Glutamatergic neuron (in vitro differentiated cells): Measurements from ENCODE around the gene MCTP1. TPM values are rescaled to one million over a fixed set of nuclear protein-coding genes. Genes with fewer than 3 reads are reported as not detected.

Experiments used
- DNase-seq: peaks from one replicate; pipeline ENCODE4 v3.0.0; 2022
- H3K27ac Mint-ChIP-seq: one replicate; pipeline ENCODE4 v1.8.0; 2020; ENCODE audit warnings: mild to moderate bottlenecking, mixed read lengths, inconsistent platforms; ENCODE audit not compliant: unreplicated experiment
- H3K27me3 Mint-ChIP-seq: one replicate; pipeline ENCODE4 v1.8.0; 2020; ENCODE audit warnings: mild to moderate bottlenecking, moderate library complexity, mixed read lengths, inconsistent platforms; ENCODE audit not compliant: unreplicated experiment
- H3K36me3 Mint-ChIP-seq: one replicate; pipeline ENCODE4 v1.8.0; 2020; ENCODE audit warnings: mild to moderate bottlenecking, mixed read lengths, inconsistent platforms; ENCODE audit not compliant: unreplicated experiment
- H3K4me1 Mint-ChIP-seq: one replicate; pipeline ENCODE4 v1.8.0; 2020; ENCODE audit warnings: mild to moderate bottlenecking, low read depth, mixed read lengths, inconsistent platforms; ENCODE audit not compliant: unreplicated experiment
- H3K4me3 Mint-ChIP-seq: one replicate; pipeline ENCODE4 v1.8.0; 2020; ENCODE audit warnings: mild to moderate bottlenecking, mixed read lengths, inconsistent platforms; ENCODE audit not compliant: unreplicated experiment
- H3K9me3 Mint-ChIP-seq: one replicate; pipeline ENCODE4 v1.8.0; 2020; ENCODE audit warnings: mild to moderate bottlenecking, moderate library complexity, mixed read lengths, inconsistent platforms; ENCODE audit not compliant: unreplicated experiment
- total RNA-seq: library from RNA; stranded (reverse); fragmentation: NEBNext Ultra II Directional; extraction: Animal tissue kit (Norgen Biotek cat#: 25700); gene quantifications from one replicate; pipeline ENCODE4 v1.2.1, GENCODE V29; 2021; ENCODE audit not compliant: unreplicated experiment
- TF ChIP-seq, protein P1 (sequence below): fragments of 200-600 bp; sonication (generic); IDR thresholded peaks from one replicate; pipeline ENCODE4 v1.5.0; 2021; ENCODE audit not compliant: partially characterized antibody, unreplicated experiment

MCTP1 gene
- total RNA-seq, 1 donor from 2014 or later = 1.7 TPM

DNA sequence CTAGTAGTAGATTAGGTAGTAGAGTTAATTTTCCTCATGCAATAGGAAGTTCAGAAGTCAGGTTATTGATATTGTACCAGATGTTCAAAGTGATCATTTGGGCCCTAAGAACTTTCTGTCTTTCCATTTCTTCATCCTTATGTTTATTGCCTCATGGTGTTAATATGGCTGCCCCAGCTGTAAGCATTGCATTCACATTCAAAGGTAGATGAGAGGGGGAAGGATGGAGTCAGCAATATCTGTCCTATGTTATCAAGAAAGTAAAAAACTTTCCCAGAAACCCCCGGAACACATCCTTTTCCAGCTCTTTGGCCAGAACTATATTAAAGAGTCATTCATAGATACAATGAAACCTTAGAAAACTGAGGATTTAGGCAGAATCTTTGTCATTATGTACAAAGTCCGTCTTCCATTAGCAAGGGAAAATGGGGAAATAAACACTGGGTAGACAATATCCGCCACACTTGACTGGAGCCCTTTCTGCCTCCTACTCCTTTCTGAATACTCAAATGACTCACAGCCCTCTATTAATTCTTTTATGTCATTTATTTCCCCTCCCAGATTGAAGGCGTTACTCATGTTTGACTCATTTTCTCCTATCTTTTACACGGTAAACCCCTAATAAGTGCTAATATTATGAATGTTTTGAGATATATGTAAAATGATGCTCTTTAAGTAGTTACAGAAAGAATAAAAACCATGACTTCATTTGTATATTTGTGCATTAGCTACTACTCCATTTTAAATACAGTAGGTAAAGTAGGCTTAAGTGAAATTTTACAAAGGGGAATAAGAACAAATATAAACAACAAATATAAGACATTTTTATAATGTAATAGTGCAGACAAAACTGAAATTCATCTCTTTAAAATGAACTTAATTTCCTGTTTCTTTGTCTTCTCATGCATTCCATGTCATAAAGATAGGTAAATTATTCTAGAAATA is 538.8 kb downstream of the MCTP1 start:
- Mint-ChIP-seq H3K4me3 (no peak overlapping the region), H3K4me1 (no peaks in the 10 kb centered on the region), H3K27ac (no peak overlapping the region), H3K27me3 (no peaks in the 10 kb centered on the region), H3K9me3 (no peaks in the 10 kb centered on the region), H3K36me3 (no peaks in the 10 kb centered on the region)
- TF ChIP-seq, protein P1, sequence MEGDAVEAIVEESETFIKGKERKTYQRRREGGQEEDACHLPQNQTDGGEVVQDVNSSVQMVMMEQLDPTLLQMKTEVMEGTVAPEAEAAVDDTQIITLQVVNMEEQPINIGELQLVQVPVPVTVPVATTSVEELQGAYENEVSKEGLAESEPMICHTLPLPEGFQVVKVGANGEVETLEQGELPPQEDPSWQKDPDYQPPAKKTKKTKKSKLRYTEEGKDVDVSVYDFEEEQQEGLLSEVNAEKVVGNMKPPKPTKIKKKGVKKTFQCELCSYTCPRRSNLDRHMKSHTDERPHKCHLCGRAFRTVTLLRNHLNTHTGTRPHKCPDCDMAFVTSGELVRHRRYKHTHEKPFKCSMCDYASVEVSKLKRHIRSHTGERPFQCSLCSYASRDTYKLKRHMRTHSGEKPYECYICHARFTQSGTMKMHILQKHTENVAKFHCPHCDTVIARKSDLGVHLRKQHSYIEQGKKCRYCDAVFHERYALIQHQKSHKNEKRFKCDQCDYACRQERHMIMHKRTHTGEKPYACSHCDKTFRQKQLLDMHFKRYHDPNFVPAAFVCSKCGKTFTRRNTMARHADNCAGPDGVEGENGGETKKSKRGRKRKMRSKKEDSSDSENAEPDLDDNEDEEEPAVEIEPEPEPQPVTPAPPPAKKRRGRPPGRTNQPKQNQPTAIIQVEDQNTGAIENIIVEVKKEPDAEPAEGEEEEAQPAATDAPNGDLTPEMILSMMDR = no peak
- DNase-seq = no peak

DNA sequence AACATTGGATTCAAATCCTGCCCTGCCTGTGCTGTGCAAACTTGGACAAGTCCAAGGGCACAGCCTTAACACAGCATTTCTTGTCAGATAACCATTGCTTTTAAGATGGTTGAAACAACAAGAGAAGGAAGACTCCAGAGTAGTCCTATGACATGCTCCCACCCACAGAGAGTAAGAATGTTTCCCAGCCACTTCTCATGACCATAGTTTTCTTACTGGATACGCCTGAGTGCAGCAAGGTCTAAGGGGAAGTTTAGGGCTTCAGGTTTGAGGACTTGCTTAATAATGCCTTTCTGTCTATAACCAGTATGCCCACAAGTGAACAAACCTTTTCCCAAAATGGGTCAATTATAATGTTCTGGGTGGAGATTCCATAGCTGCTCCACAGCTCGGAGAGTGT is 540.0 kb downstream of the MCTP1 start:
- Mint-ChIP-seq H3K4me3 (no peak overlapping the region), H3K9me3 (no peaks in the 10 kb centered on the region), H3K4me1 (no peaks in the 10 kb centered on the region), H3K27ac (no peak overlapping the region), H3K36me3 (no peaks in the 10 kb centered on the region), H3K27me3 (no peaks in the 10 kb centered on the region)
- no peak for DNase-seq
- TF ChIP-seq, protein P1 = no peak

DNA sequence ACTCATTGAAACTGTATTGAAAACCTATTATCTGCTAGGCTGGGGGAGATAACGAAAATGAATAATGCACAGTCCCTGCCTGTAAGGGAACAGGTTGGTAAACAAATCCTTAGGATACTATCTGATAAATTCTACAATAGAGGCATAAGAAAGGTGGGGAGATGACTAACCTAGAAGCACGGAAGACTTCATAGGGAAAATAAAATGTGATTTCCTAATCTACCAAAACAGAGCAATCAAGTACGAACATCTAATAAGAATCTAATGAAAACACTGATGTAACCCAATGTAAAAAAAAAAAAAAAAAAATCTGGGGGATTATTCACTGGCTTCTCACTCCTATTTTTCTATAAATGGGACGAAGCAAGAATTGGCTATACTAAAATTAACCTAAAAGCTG is 542.0 kb downstream of the MCTP1 start:
- Mint-ChIP-seq H3K27me3 (no peaks in the 10 kb centered on the region), H3K36me3 (no peaks in the 10 kb centered on the region), H3K9me3 (no peaks in the 10 kb centered on the region), H3K4me1 (peaks cover 5% of the 10 kb centered on the region), H3K4me3 (no peak overlapping the region), H3K27ac (no peak overlapping the region)
- no peak for DNase-seq
- TF ChIP-seq, protein P1 = no peak

DNA sequence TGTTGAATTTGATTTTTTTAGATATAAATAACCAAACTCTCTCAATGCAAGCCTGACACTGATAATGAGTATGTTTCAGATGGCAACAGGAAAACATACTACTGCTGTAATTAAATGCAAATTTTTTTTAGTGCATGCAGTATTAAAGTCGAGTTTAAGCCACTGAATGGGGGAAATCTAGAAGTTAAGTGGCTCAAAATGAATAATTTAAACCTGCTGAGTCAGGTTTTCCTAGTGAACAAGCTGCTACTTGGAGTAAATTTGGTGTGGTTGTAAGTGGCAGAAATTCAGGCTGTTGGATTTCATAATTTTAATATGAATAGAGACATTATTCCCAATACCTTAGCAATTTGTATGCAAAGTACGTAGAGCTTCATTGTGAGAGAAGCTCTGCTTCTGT is 544.6 kb downstream of the MCTP1 start:
- TF ChIP-seq, protein P1 = no peak
- Mint-ChIP-seq H3K9me3 (no peaks in the 10 kb centered on the region), H3K27ac (no peak overlapping the region), H3K4me3 (no peak overlapping the region), H3K36me3 (no peaks in the 10 kb centered on the region), H3K27me3 (no peaks in the 10 kb centered on the region), H3K4me1 (peaks cover 5% of the 10 kb centered on the region)
- no peak for DNase-seq

DNA sequence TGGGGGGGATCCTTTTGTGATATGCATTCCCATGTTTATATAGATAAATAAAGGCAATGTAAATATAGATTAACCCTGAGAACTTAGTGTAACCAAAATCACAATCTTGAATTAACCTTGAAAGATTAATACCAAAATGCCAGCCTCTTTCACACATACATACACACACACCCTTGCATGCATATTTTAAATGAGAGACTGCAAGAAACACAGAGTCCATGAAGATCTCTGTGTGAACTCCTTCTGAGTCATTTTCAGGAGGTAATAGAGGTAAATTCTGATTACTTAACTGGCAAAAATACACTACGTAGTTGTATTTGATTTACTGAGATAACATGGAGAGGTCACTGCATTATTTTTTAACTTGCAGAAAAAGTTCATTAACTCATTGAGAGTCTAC is 548.4 kb downstream of the MCTP1 start:
- no peaks in the 10 kb centered on the region for H3K36me3 Mint-ChIP-seq
- H3K27ac Mint-ChIP-seq = no peak overlapping the region
- H3K9me3 Mint-ChIP-seq = no peaks in the 10 kb centered on the region
- TF ChIP-seq, protein P1 = no peak
- H3K4me3 Mint-ChIP-seq = no peak overlapping the region
- H3K4me1 Mint-ChIP-seq = peaks cover 5% of the 10 kb centered on the region
- no peak for DNase-seq
- no peaks in the 10 kb centered on the region for H3K27me3 Mint-ChIP-seq
